Right renal pelvis (tissue), 4 donors: ENCODE results near the gene PURA. TPM values are rescaled to one million over a fixed set of nuclear protein-coding genes. Genes with fewer than 3 reads are reported as not detected.
A peak's percentile ranks its signal among the peaks of the same experiment; 100 is the strongest.

ENCODE experiments used
- DNase-seq, 4 donors: peaks; one replicate each; pipeline ENCODE4 v3.0.0-alpha.2; 2013; ENCODE audit warnings: low read depth in 4 of 4, low spot score in 3 of 4, missing footprints in 1 of 4
- polyA plus RNA-seq, 4 donors: library from polyadenylated mRNA; unstranded; fragments of 120-200 nt; gene quantifications; one replicate each; pipeline ENCODE4 v1.2.1, GENCODE V29; 2013; ENCODE audit not compliant: insufficient read length in 4 of 4

Gene PURA
- 10 to 100 TPM; 14.3 to 15.3 (median 14.3) TPM for polyA plus RNA-seq

- peak; percentile 82 to 88 (median 85) for DNase-seq
Measured at GRCh38 chr5:140113699-140114263, at the start of gene PURA. Gene PURA, plus strand, starts transcription at chr5:140114109. Its CDS starts 73 bp downstream, at chr5:140114182.

GRCh38 chr5:140072812-140073211, 41.1 kb upstream of the PURA start:
- no peak for DNase-seq

GRCh38 chr5:140073296-140073695, 40.6 kb upstream of the PURA start:
- peak in 1 of 4 donors; percentile 5 for DNase-seq

DNA sequence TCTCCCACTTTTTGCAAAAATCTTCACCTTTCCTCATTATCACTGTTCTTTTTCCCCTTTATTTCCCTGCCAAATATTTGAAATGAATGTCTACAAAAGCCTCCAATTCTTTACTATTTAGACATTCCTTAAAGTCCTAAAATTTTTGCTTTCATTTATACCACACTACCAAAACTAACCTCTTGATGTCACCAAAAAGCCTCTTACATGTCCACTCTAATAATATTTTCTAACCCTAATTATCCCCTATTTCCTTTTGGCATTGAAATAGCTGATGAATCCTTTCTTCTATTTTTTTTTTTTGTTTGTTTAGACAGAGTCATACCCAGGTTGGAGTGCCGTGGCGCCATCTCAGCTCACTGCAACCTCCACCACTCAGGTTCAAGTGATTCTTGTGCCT, 38.5 kb upstream of the PURA start:
- DNase-seq: no peak

DNA sequence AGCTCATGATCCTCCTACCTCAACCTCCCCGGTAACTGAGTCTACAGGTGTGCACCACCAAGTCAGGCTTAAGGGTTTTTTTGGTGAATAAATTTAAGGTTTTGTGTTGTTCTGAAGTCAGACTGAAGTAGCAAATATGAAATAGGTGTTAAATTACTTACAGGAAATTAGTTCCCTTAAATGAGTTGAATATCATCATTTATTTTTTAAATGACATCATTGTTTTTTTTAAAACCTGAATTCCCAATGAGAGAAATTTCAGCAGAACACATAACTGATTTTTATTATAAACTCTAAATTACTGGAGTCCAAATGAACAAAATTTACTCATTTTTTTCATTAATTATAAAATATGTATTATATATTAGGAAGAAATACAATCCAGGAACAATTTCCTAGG, 37.8 kb upstream of the PURA start:
- no peak for DNase-seq

GRCh38 chr5:140076788-140077187, 37.1 kb upstream of the PURA start:
- no peak for DNase-seq

- DNase-seq: no peak
Measured at GRCh38 chr5:140083120-140083519, 30.8 kb upstream of the PURA start.

- DNase-seq: no peak
Measured at GRCh38 chr5:140083650-140084049, 30.3 kb upstream of the PURA start.

- no peak for DNase-seq
Measured at GRCh38 chr5:140084541-140084940, 29.4 kb upstream of the PURA start.

DNA sequence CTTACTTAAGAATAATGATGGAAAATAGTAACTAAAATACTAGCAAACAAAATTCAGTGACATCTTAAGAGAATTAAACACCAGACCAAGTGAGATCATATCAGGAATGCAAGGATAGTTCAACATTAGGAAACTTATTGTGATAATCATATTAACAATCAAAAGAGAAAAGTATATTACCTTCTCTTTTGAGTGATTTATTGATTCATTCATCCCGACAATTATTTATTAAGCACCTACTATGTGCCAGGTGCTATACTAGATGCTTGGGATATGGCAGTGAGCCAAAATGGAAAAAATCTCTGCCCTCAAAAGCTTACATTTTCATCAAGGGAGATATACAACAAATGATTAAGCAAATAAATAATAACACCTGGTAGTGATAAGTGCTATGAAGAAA, 23.7 kb upstream of the PURA start:
- DNase-seq: no peak

GRCh38 chr5:140093179-140093578, 20.7 kb upstream of the PURA start:
- DNase-seq: no peak

GRCh38 chr5:140093866-140094265, 20.0 kb upstream of the PURA start:
- no peak for DNase-seq

DNA sequence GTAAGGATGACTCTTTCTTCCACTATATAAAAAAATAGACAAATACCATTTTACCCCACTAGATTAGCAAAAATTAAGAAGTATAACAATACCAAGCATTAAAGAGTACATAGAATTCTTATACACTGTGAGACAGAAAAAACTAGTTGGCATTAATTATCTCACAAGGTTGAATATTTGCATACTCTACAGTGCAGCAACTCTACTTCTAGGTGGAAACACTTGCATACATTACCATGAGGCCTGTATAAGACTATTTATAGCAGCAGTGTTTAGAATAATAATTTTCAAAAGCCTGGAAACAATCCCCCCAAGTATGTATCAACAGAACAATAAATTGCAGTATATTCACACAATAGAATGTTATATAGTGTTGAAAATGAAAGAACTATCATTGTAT, 19.0 kb upstream of the PURA start:
- DNase-seq: no peak

DNA sequence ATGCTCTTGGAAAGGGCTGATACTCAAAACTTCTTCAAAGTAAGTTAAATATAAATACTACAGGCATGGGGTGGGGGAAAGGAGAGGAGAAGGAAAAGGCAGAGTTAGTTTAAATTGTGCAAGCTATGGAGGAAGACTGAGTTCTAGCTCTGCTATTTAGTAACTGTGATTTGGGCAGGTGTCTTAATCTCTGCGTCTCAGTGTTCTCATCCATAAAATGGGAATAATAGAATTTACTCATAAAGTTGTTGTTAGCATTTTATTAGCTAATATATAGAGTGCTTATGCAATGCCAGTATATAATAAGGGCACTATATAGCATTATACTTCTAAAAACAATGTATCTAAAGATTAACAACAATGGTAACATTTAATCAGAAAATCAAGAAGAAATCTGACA, 12.7 kb upstream of the PURA start:
- DNase-seq: no peak

- no peak for DNase-seq
Measured at GRCh38 chr5:140103154-140103553, 10.8 kb upstream of the PURA start.

- DNase-seq: no peak
Measured at GRCh38 chr5:140104100-140104499, 9.8 kb upstream of the PURA start.

DNA sequence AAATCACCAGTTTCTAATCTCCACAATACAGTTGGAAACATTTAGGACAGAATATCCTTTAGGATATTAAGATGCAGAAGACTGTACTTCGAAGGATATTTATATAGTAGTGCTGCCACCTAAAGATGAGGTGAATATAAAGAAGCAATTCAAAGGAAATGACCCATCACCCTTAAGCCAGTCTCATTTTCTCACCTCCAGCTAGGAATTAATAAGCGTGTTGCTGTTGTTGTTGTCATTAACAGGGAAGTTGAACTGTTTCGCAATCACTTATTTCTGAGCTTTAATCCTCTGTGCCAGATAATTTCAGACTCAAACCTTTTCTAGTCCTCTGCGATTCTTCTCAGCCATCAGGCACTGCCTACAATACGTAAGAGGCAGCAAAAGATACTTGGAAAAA, 7.8 kb upstream of the PURA start:
- no peak for DNase-seq

- DNase-seq: no peak
Measured at GRCh38 chr5:140106805-140107311, 7.1 kb upstream of the PURA start.

- DNase-seq: peak; percentile 76 to 86 (median 82)
Measured at GRCh38 chr5:140107312-140108092, 6.4 kb upstream of the PURA start.

DNA sequence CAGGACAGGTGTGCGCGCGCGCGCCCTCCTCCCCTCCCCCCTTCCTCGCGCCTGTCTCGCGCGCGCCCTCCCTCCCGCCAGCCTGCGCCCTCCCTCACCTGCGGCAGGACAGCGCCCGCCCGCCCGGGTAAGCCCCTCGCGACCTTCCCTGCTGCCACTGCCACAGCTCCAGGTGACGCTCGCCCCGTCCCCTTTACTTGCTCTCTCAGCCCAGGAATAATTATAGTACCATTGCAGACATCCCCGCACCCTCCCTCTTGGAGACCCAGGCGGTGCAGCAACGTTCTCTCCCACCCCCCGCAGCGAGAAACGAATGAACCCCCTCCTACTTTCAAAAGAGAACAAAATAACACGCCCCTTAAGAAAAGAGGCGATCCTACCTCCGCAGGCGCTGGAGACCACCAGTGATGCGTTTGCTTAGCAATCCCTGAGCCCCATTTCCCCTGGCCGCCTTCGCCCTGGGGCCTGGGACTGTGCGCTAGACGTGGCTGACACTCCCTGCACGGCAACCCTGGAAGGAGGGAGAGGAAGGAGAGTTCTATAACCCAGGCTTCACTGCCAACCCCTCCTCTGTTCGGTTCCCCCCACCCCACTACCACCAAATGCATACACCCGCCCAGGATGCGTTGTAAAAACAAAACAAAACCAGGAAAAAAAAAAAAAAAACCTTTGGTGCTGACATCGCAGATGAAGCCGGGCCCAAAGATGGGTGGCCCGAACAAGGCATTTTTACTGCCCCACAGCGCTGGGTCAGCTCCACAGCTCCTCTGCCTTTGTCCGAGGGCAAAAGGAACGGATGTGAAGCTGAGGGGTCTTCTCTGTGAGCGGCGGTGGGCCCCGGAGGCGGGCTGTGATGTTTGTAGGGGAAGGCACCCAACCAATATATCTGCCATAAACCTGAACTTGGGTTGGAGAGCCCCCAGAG, 5.6 kb upstream of the PURA start:
- peak in 1 of 4 donors; percentile 21 for DNase-seq
